Adrenal gland (tissue), 5 donors: ENCODE results near the gene ZCRB1.

Experiments used
- POLR2A ChIP-seq, 2 donors: fragments of 450-650 bp; IDR thresholded peaks; one replicate each; pipeline ENCODE4 v1.6.1; 2017; ENCODE audit warnings: antibody characterized with exemption in 2 of 2, mild to moderate bottlenecking in 2 of 2, moderate library complexity in 1 of 2
- TF ChIP-seq, protein P1 (sequence below), 6 experiments: fragments of 450-650 bp in 4 of 6; fragments of 200-600 bp in 2 of 6; sonication (generic) in 1 of 6; IDR thresholded peaks; 1 replicate in 5 of 6; 2 replicates in 1 of 6; pipeline versions ENCODE4 v1.5.1 to v1.8.0; 2016 to 2021; ENCODE audit warnings: antibody characterized with exemption in 6 of 6, mild to moderate bottlenecking in 2 of 6, moderate library complexity in 1 of 6
- donor health status: DM: no; HTN: no; CAD: no.

DNA sequence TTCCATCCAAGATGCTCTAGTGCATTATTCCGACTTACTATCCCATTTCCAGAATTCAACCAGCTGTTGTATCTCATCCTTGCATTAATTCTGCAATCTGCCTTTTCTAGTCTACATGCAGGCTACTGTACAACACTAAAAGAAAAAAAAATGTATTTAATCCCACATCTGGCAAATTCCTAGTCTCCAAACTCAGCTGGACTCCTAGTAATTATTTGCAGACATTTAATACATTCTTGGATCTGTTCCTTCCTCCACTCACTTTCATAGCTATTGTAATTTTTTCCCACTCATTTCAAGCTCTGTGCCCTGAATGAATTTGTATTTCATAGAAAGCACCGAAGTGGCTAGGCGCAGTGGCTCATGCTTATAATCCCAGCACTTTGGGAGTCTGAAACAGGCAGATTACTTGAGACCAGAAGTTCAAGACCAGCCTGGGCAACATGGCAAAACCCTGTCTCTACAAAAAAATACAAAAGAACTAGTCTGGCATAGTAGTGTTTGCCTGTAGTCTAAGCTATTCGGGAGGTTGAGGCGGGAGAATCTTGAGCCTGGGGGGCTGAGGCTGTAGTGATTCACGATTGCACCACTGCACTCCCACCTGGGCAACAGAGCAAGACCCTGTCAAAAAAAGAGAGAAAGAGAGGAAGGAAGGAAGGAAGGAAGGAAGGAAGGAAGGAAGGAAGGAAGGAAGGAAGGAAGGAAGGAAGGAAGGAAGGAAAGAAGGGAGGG lies 48.3 kb downstream of the ZCRB1 start:
- TF ChIP-seq, protein P1, sequence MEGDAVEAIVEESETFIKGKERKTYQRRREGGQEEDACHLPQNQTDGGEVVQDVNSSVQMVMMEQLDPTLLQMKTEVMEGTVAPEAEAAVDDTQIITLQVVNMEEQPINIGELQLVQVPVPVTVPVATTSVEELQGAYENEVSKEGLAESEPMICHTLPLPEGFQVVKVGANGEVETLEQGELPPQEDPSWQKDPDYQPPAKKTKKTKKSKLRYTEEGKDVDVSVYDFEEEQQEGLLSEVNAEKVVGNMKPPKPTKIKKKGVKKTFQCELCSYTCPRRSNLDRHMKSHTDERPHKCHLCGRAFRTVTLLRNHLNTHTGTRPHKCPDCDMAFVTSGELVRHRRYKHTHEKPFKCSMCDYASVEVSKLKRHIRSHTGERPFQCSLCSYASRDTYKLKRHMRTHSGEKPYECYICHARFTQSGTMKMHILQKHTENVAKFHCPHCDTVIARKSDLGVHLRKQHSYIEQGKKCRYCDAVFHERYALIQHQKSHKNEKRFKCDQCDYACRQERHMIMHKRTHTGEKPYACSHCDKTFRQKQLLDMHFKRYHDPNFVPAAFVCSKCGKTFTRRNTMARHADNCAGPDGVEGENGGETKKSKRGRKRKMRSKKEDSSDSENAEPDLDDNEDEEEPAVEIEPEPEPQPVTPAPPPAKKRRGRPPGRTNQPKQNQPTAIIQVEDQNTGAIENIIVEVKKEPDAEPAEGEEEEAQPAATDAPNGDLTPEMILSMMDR (IDR thresholded peaks at IDR 0.05) = no peak
- TF ChIP-seq POLR2A (IDR thresholded peaks at IDR 0.05) = no peak
